K562 (cell line): ENCODE measurements around the gene PRDM16. TPM values are rescaled to one million over a fixed set of nuclear protein-coding genes. Genes with fewer than 3 reads are reported as not detected.

ENCODE experiments used
- ATAC-seq: fragments of 200-7000 bp; cut with Tn5 transposase; 3 replicates; pipeline ENCODE4 v1.9.1; 2020; ENCODE audit warnings: moderate library complexity
- BruUV-seq: library from RNA; stranded (reverse); fragments of 400-500 nt; replicated peaks from 2 replicates; lab custom pipeline; 2021; lab: Mats Ljungman, UMichigan
- CTCF ChIA-PET: fragments of 300-600 bp; formaldehyde crosslinking; extraction: SDS; loops from one replicate; lab custom pipeline; 2021; ENCODE audit warnings: low intra/inter-chr PET ratio; lab: Yijun Ruan, JAX
- POLR2A ChIA-PET: fragments of 300-600, 350-650 bp; sonication (Branson Sonifier 250); formaldehyde crosslinking; extraction: SDS; loops from one replicate; lab custom pipeline; 2021; ENCODE audit warnings: antibody characterized with exemption, inconsistent platforms; lab: Yijun Ruan, JAX
- DNase-seq, 4 experiments: peaks; one replicate each; pipeline versions ENCODE4 v3.0.0 to v3.0.0-alpha.2; 2011 to 2018; ENCODE audit warnings: low spot score in 3 of 4, mixed read lengths in 3 of 4; ENCODE audit errors: extremely low read depth in 1 of 4
- FAIRE-seq: peaks from 2 replicates; lab custom pipeline; 2011; peaks lifted over from hg19 to GRCh38; lab: Jason Lieb, UNC
- H2AFZ ChIP-seq: 2 replicates; pipeline ENCODE4 v1.6.0; 2011; ENCODE audit warnings: low read depth, low read length, control low read depth, inconsistent platforms
- H3K27ac ChIP-seq: fragments of 200-600 bp; 3 replicates; pipeline ENCODE4 v1.8.0; 2011; ENCODE audit warnings: low read depth, mild to moderate bottlenecking, control low read depth, inconsistent platforms, low read length, moderate library complexity, mixed read lengths; ENCODE audit errors: extremely low read depth
- H3K27me3 ChIP-seq, 2 experiments: fragments of 300-600 bp in 1 of 2; 2 replicates in 1 of 2; 3 replicates in 1 of 2; pipeline versions ENCODE4 v1.6.0 to v1.8.0; 2011; ENCODE audit warnings: inconsistent platforms in 2 of 2, low read length in 2 of 2, mild to moderate bottlenecking in 1 of 2, mixed read lengths in 1 of 2, moderate library complexity in 1 of 2; ENCODE audit not compliant: control insufficient read depth in 2 of 2, insufficient read depth in 2 of 2
- H3K36me3 ChIP-seq: fragments of 300-600 bp; 3 replicates; pipeline ENCODE4 v1.8.0; 2011; ENCODE audit warnings: mild to moderate bottlenecking, low read length, inconsistent platforms; ENCODE audit not compliant: control insufficient read depth, insufficient read depth
- H3K4me1 ChIP-seq, 2 experiments: fragments of 200-600 bp in 1 of 2; replicated peaks in 1 of 2; 2 replicates in 1 of 2; 3 replicates in 1 of 2; pipeline versions ENCODE4 v1.5.1 to v1.8.0; 2011; ENCODE audit warnings: inconsistent platforms in 2 of 2, low read length in 2 of 2, mild to moderate bottlenecking in 1 of 2, mixed read lengths in 1 of 2, moderate library complexity in 1 of 2; ENCODE audit not compliant: control insufficient read depth in 2 of 2, insufficient read depth in 2 of 2
- H3K4me2 ChIP-seq: 2 replicates; pipeline ENCODE4 v1.6.1; 2011; ENCODE audit warnings: low read length, control low read depth, inconsistent platforms, mixed read lengths; ENCODE audit not compliant: insufficient read depth
- H3K4me3 ChIP-seq: fragments of 200-600 bp; sonication (generic), shearing (Covaris generic); 2 replicates; pipeline ENCODE4 v1.5.1; 2016; ENCODE audit warnings: control low read depth, inconsistent platforms
- H3K79me2 ChIP-seq: fragments of 200-600 bp; 3 replicates; pipeline ENCODE4 v1.8.0; 2011; ENCODE audit warnings: low read length, inconsistent platforms; ENCODE audit not compliant: control insufficient read depth, insufficient read depth
- H3K9ac ChIP-seq, 2 experiments: 2 replicates each; pipeline versions ENCODE4 v1.6.0 to v1.6.1; 2011; ENCODE audit warnings: low read depth in 2 of 2, low read length in 2 of 2, control low read depth in 1 of 2, inconsistent platforms in 1 of 2, mild to moderate bottlenecking in 1 of 2, mixed read lengths in 1 of 2; ENCODE audit not compliant: insufficient read depth in 1 of 2
- H3K9me1 ChIP-seq: one replicate; pipeline ENCODE4 v1.6.0; 2011; ENCODE audit warnings: inconsistent platforms, mild to moderate bottlenecking, low read length, moderate library complexity; ENCODE audit not compliant: control insufficient read depth, insufficient read depth
- H3K9me3 ChIP-seq: replicated peaks from 2 replicates; pipeline ENCODE4 v1.5.1; 2011; ENCODE audit warnings: low read depth, low read length, inconsistent platforms; ENCODE audit not compliant: control insufficient read depth, insufficient read depth
- H4K20me1 ChIP-seq: replicated peaks from 2 replicates; pipeline ENCODE4 v1.6.1; 2011; ENCODE audit warnings: low read length, inconsistent platforms, mixed read lengths; ENCODE audit not compliant: control insufficient read depth, insufficient read depth
- EHMT2 ChIP-seq: fragments of 450-650 bp; IDR thresholded peaks from 2 replicates; pipeline ENCODE4 v1.6.1; 2018; ENCODE audit warnings: antibody characterized with exemption
- MTF1 ChIP-seq: fragments of 250-450 bp; sonication (Bioruptor Pico); IDR thresholded peaks from 2 replicates; pipeline ENCODE4 v1.9.0; 2021; ENCODE audit warnings: moderate library complexity, mild to moderate bottlenecking, inconsistent platforms, borderline replicate concordance
- MYBL2 ChIP-seq, 2 experiments: fragments of 450-650 bp in 1 of 2; sonication (generic) in 1 of 2; formaldehyde crosslinking in 1 of 2; IDR thresholded peaks; 2 replicates each; pipeline versions ENCODE4 v1.6.1 to v1.8.1; 2017 to 2022; ENCODE audit warnings: borderline replicate concordance in 1 of 2, inconsistent platforms in 1 of 2, low read depth in 1 of 2, mild to moderate bottlenecking in 1 of 2, missing genetic modification reagents in 1 of 2, moderate library complexity in 1 of 2
- TCF7L2 ChIP-seq: fragments of 150-350 bp; IDR thresholded peaks from 2 replicates; pipeline ENCODE4 v1.6.1; 2016; ENCODE audit warnings: low read depth, mild to moderate bottlenecking, low read length, moderate library complexity
- ZNF133 ChIP-seq: fragments of 250-450 bp; sonication (Bioruptor Pico); IDR thresholded peaks from 2 replicates; pipeline ENCODE4 v1.4.0; 2020; ENCODE audit warnings: mild to moderate bottlenecking
- ZNF140 ChIP-seq: fragments of 250-450 bp; sonication (Bioruptor Pico); IDR thresholded peaks from 2 replicates; pipeline ENCODE4 v1.8.0; 2021; ENCODE audit warnings: moderate library complexity, mild to moderate bottlenecking, inconsistent platforms
- ZNF436 ChIP-seq: fragments of 250-450, 450-650 bp; sonication (Bioruptor Pico); formaldehyde crosslinking; IDR thresholded peaks from 2 replicates; pipeline ENCODE4 v1.7.0; 2020; ENCODE audit warnings: mild to moderate bottlenecking
- ZNF57 ChIP-seq: fragments of 450-650 bp; formaldehyde crosslinking; IDR thresholded peaks from 2 replicates; pipeline ENCODE4 v1.4.0; 2020; ENCODE audit warnings: mild to moderate bottlenecking, moderate library complexity
- ZNF699 ChIP-seq: fragments of 250-450 bp; sonication (Bioruptor Pico); IDR thresholded peaks from 2 replicates; pipeline ENCODE4 v1.8.0; 2021; ENCODE audit warnings: mild to moderate bottlenecking, moderate library complexity; ENCODE audit not compliant: insufficient replicate concordance
- WGBS: fragments of 100-300 bp; shearing (Covaris generic); methylation state at CpG from one replicate; pipeline ENCODE4 v1.1.6; 2016; ENCODE audit warnings: low coverage, mixed read lengths; ENCODE audit not compliant: insufficient coverage; ENCODE audit errors: missing lambda C conversion rate; 5-methylcytosine and 5-hydroxymethylcytosine counted together
- in situ Hi-C: fragments of 300-500 bp; cut with MboI; formaldehyde crosslinking; loops from 4 replicates; pipeline ENCODE4 v1.15.0; 2018; ENCODE audit warnings: inconsistent platforms, mixed read lengths
- intact Hi-C: fragments of 100-400 bp; cut with micrococcal nuclease; formaldehyde crosslinking; loops from 2 replicates; pipeline ENCODE4 v1.14.2; 2022
- polyA plus RNA-seq, 8 experiments: library from polyadenylated mRNA; depleted of rRNA in 4 of 8; stranded (reverse) in 5 of 8; unstranded in 3 of 8; fragments of >200 nt; fragmentation: Nextera tagmentation in 2 of 8; fragmentation: Illumina TruSeq in 1 of 8; extraction: Ambion mirVana in 2 of 8; extraction: Trizol in 1 of 8; gene quantifications; 2 replicates each; pipeline versions ENCODE4 v1.2.1 to v1.2.3, GENCODE V29; 2011 to 2014; ENCODE audit warnings: inconsistent platforms in 1 of 8, missing spikeins in 1 of 8
- total RNA-seq, 7 experiments: library from RNA; depleted of rRNA in 6 of 7; stranded (reverse); fragments of >200 nt in 6 of 7; fragmentation: Illumina TruSeq in 2 of 7; extraction: Trizol in 2 of 7; gene quantifications; 2 replicates each; pipeline versions ENCODE4 v1.2.1 to v1.2.3, GENCODE V29; 2011 to 2021; ENCODE audit warnings: low replicate concordance in 1 of 7
- TF ChIP-seq, protein P1 (sequence below): IDR thresholded peaks from 3 replicates; pipeline ENCODE4 v1.6.1; 2011; ENCODE audit warnings: borderline replicate concordance, mild to moderate bottlenecking; ENCODE audit not compliant: insufficient read length, insufficient read depth
- TF ChIP-seq, protein P2 (sequence below): fragments of 250-450 bp; sonication (Bioruptor Pico); IDR thresholded peaks from 2 replicates; pipeline ENCODE4 v1.8.0; 2021; ENCODE audit warnings: moderate library complexity, mild to moderate bottlenecking, inconsistent platforms
- TF ChIP-seq, protein P3 (sequence below): fragments of 250-450 bp; sonication (Bioruptor Pico); IDR thresholded peaks from 2 replicates; pipeline ENCODE4 v1.5.0; 2020; ENCODE audit warnings: mild to moderate bottlenecking, borderline replicate concordance

PRDM16 gene
- total and polyA plus RNA-seq, 9 of the 15 experiments (the other 6 are each of a cell fraction or from before 2014, with no cell fraction given), result 0.10 to 0.27 TPM; not detected in 7

DNA sequence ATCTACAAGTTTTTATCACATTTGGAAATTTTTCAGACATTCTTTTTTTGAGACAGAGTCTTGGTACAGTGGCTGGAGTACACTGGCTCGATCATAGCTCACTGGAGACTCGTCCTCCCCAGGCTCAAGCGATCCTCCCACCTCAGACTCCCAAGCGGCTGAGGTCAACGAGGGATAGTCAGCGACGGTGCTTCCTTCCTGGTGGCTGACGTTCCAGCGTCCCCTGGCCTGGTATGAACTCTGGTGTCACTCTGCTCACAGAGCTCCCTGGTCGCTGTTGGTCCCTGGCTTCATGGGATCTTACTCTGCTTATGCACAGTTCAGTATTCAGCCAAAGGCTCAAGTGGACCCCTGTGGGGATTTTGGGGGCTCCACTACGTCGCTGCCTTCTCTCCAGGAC, 382.0 kb downstream of the PRDM16 start:
- H3K4me3 ChIP-seq, result no peak overlapping the region
- intact Hi-C loops, result no loop called here
- in situ Hi-C loops, result no loop called here
- no TSS peak for BruUV-seq
- ChIA-PET POLR2A (interaction anchor here (0.7 kb wide), 1 partner anchor 13 kb away, joined by 3 read pairs; no protein-coding TSS in a partner anchor), CTCF (interaction anchor here (4.1 kb wide), 1 partner anchor 32 kb away, joined by 91 read pairs; no protein-coding TSS in a partner anchor)
- DNase-seq (no peak), ATAC-seq (no peak), FAIRE-seq (no peak)
- H3K4me2 ChIP-seq, result no peak overlapping the region
- H3K79me2 ChIP-seq, result no peaks in the 10 kb centered on the region
- TF ChIP-seq MTF1 (no peak), ZNF57 (CRISPR knock-in tag) (no peak), MYBL2 (IDR thresholded peaks at IDR 0.05; ENCODE audit: low read depth) (no peak), MYBL2 (CRISPR knock-in tag; IDR thresholded peaks at IDR 0.05; ENCODE audit: borderline replicate concordance) (no peak), ZNF436 (CRISPR knock-in tag) (no peak), EHMT2 (no peak), ZNF140 (CRISPR knock-in tag) (no peak), ZNF133 (no peak), ZNF699 (no peak), TCF7L2 (no peak)
- TF ChIP-seq, protein P1, sequence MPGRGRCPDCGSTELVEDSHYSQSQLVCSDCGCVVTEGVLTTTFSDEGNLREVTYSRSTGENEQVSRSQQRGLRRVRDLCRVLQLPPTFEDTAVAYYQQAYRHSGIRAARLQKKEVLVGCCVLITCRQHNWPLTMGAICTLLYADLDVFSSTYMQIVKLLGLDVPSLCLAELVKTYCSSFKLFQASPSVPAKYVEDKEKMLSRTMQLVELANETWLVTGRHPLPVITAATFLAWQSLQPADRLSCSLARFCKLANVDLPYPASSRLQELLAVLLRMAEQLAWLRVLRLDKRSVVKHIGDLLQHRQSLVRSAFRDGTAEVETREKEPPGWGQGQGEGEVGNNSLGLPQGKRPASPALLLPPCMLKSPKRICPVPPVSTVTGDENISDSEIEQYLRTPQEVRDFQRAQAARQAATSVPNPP, result no peak
- TF ChIP-seq, protein P2, sequence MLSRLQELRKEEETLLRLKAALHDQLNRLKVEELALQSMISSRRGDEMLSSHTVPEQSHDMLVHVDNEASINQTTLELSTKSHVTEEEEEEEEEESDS (CRISPR knock-in tag), result no peak
- TF ChIP-seq, protein P3, sequence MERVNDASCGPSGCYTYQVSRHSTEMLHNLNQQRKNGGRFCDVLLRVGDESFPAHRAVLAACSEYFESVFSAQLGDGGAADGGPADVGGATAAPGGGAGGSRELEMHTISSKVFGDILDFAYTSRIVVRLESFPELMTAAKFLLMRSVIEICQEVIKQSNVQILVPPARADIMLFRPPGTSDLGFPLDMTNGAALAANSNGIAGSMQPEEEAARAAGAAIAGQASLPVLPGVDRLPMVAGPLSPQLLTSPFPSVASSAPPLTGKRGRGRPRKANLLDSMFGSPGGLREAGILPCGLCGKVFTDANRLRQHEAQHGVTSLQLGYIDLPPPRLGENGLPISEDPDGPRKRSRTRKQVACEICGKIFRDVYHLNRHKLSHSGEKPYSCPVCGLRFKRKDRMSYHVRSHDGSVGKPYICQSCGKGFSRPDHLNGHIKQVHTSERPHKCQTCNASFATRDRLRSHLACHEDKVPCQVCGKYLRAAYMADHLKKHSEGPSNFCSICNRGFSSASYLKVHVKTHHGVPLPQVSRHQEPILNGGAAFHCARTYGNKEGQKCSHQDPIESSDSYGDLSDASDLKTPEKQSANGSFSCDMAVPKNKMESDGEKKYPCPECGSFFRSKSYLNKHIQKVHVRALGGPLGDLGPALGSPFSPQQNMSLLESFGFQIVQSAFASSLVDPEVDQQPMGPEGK (CRISPR knock-in tag), result no peak
- no peaks in the 10 kb centered on the region for H3K9me1 ChIP-seq
- WGBS, result under 1% methylated on average over 12 of the region's 12 CpGs
- H3K9me3 ChIP-seq, result no peaks in the 10 kb centered on the region
- peaks cover 19% of the 10 kb centered on the region for H4K20me1 ChIP-seq
- no peaks in the 10 kb centered on the region for H3K36me3 ChIP-seq
- H3K4me1 ChIP-seq, result peaks cover 0 to 33% of the 10 kb centered on the region in 2 experiments; a peak in 3 of 5 replicates
- peaks cover 0 to 5% of the 10 kb centered on the region in 2 experiments; a peak in 1 of 5 replicates for H3K27me3 ChIP-seq
- no peak overlapping the region for H3K9ac ChIP-seq
- H3K27ac ChIP-seq, result no peak overlapping the region
- no peak overlapping the region for H2AFZ ChIP-seq
